ENCODE results near the gene RAB11FIP2. TPM values are rescaled to one million over a fixed set of nuclear protein-coding genes. Genes with fewer than 3 reads are reported as not detected.

RAB11FIP2 gene
- total and polyA plus RNA-seq, 2 of the 4 experiments (the other 2 are of a cell fraction): 3.6 to 16.1 TPM

GRCh38 chr10:118046395-118047156 lies at the start of gene RAB11FIP2 (continued):
- TF ChIP-seq CHD1 (IDR thresholded peaks at IDR 0.05; ENCODE audit: low read depth, low read length) (no peak), FOS (IDR thresholded peaks at IDR 0.05; ENCODE audit: low read depth, low read length) (no peak), NFE2L2 (IDR thresholded peaks at IDR 0.05; ENCODE audit: low read depth, low read length) (no peak), MXI1 (IDR thresholded peaks at IDR 0.05; ENCODE audit: borderline replicate concordance, low read depth, low read length) (peak; percentile 72)

DNA sequence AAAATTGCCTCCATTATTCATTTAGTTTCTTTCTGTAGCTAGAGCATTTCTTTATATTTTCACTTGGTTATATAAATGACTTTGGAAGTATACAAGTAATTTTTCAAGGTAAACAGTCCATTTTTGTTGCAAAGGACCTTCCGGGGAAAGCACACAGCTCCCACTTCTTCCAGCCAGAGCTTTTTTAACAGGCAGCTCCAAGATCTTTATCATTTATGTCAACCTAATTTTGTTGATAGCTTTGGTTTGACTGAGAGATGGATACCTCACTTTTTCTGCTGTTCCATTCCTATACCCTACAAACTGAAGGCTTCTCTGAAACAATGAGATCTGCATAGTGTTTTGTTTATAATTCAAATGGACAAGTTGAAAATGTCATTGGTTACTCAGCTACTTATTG lies 49.3 kb upstream of the RAB11FIP2 start:
- DNase-seq: no peak
- no peaks in the 10 kb centered on the region for H3K9me3 ChIP-seq (ENCODE audit: control insufficient read depth, insufficient read depth, low read length)
- WGBS, 2 experiments (ENCODE audit: extremely low coverage in 2 of 2, insufficient read length in 1 of 2): no CpG with 5 or more reads among the region's 1 CpG

More for the DNA sequence above, 49.3 kb upstream of the RAB11FIP2 start:
- in situ Hi-C loops (cut with MboI; ENCODE audit: low sequenced_read_pairs): no loop called here
- Histone ChIP-seq H3K9ac (ENCODE audit: low read depth, low read length) (no peak overlapping the region), H2AK5ac (ENCODE audit: low read depth, low read length) (no peak overlapping the region), H4K5ac (ENCODE audit: low read depth, low read length) (no peak overlapping the region), H2BK15ac (ENCODE audit: low read depth, low read length) (no peak overlapping the region), H3K4me1 (ENCODE audit: control insufficient read depth, insufficient read depth, low read length) (no peaks in the 10 kb centered on the region), H2BK120ac (ENCODE audit: low read depth, low read length) (no peak overlapping the region), H3K14ac (replicated peaks; ENCODE audit: low read depth, low read length) (no peak overlapping the region), H3K4me2 (ENCODE audit: low read depth, low read length) (no peak overlapping the region), H3K23ac (ENCODE audit: low read depth, low read length) (no peak overlapping the region), H3K4me3 (ENCODE audit: insufficient read depth, low read depth, low read length) (no peak overlapping the region), H3K36me3 (ENCODE audit: control insufficient read depth, insufficient read depth, low read length) (no peaks in the 10 kb centered on the region), H2AFZ (replicated peaks; ENCODE audit: low read length, poor library complexity) (no peak overlapping the region), H4K91ac (ENCODE audit: insufficient read depth, low read depth, low read length) (no peak overlapping the region), H3K79me1 (ENCODE audit: low read depth in 1 of 2, low read length in 2 of 2) (no peaks in the 10 kb centered on the region), H4K8ac (ENCODE audit: low read depth in 2 of 2, low read length in 2 of 2) (no peak overlapping the region), H2BK5ac (ENCODE audit: low read depth, low read length, poor library complexity, severe bottlenecking) (no peak overlapping the region), H2AK9ac (replicated peaks; ENCODE audit: low read depth, low read length, poor library complexity) (no peak overlapping the region), H3K9me1 (ENCODE audit: insufficient read depth, low read length) (no peaks in the 10 kb centered on the region), H3K27ac (ENCODE audit: insufficient read depth, low read length) (no peak overlapping the region), H2BK20ac (ENCODE audit: low read depth, low read length) (no peak overlapping the region), H4K20me1 (ENCODE audit: insufficient read depth, low read length) (no peaks in the 10 kb centered on the region), H3K4ac (ENCODE audit: low read depth, low read length) (no peak overlapping the region), H3K27me3 (ENCODE audit: control insufficient read depth, insufficient read depth, low read length) (no peaks in the 10 kb centered on the region), H3K56ac (ENCODE audit: extremely low read depth, insufficient read depth, low read length) (no peak overlapping the region), H3K18ac (ENCODE audit: low read depth, low read length) (no peak overlapping the region)
- intact Hi-C loops (cut with micrococcal nuclease): no loop called here
- CTCF ChIA-PET: no interaction called here
- dilution Hi-C loops (cut with HindIII; ENCODE audit: low sequenced_read_pairs, unreplicated experiment): no loop called here
- no TSS peak for BruUV-seq (replicated peaks)
- no peak for ATAC-seq (ENCODE audit: low read depth)
- POLR2A ChIA-PET (ENCODE audit: unreplicated experiment): no interaction called here
- TF ChIP-seq RAD21 (IDR thresholded peaks at IDR 0.05; ENCODE audit: low read length) (no peak), MAZ (IDR thresholded peaks at IDR 0.05; ENCODE audit: borderline replicate concordance, low read depth, low read length) (no peak), BHLHE40 (IDR thresholded peaks at IDR 0.05; ENCODE audit: low read depth, low read length) (no peak), RCOR1 (IDR thresholded peaks at IDR 0.05; ENCODE audit: insufficient replicate concordance, low read length) (no peak), MAFK (IDR thresholded peaks at IDR 0.05; ENCODE audit: low read depth, low read length) (no peak), FOS (IDR thresholded peaks at IDR 0.05; ENCODE audit: low read depth, low read length) (no peak), CEBPB (IDR thresholded peaks at IDR 0.05; ENCODE audit: low read depth, low read length) (no peak), NFE2L2 (IDR thresholded peaks at IDR 0.05; ENCODE audit: low read depth, low read length) (no peak), MXI1 (IDR thresholded peaks at IDR 0.05; ENCODE audit: borderline replicate concordance, low read depth, low read length) (no peak), CHD1 (IDR thresholded peaks at IDR 0.05; ENCODE audit: low read depth, low read length) (no peak)
- TF ChIP-seq, protein P1, sequence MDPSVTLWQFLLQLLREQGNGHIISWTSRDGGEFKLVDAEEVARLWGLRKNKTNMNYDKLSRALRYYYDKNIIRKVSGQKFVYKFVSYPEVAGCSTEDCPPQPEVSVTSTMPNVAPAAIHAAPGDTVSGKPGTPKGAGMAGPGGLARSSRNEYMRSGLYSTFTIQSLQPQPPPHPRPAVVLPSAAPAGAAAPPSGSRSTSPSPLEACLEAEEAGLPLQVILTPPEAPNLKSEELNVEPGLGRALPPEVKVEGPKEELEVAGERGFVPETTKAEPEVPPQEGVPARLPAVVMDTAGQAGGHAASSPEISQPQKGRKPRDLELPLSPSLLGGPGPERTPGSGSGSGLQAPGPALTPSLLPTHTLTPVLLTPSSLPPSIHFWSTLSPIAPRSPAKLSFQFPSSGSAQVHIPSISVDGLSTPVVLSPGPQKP (IDR thresholded peaks at IDR 0.05; ENCODE audit: borderline replicate concordance, low read depth, low read length): no peak
- TF ChIP-seq, protein P2, sequence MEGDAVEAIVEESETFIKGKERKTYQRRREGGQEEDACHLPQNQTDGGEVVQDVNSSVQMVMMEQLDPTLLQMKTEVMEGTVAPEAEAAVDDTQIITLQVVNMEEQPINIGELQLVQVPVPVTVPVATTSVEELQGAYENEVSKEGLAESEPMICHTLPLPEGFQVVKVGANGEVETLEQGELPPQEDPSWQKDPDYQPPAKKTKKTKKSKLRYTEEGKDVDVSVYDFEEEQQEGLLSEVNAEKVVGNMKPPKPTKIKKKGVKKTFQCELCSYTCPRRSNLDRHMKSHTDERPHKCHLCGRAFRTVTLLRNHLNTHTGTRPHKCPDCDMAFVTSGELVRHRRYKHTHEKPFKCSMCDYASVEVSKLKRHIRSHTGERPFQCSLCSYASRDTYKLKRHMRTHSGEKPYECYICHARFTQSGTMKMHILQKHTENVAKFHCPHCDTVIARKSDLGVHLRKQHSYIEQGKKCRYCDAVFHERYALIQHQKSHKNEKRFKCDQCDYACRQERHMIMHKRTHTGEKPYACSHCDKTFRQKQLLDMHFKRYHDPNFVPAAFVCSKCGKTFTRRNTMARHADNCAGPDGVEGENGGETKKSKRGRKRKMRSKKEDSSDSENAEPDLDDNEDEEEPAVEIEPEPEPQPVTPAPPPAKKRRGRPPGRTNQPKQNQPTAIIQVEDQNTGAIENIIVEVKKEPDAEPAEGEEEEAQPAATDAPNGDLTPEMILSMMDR (conservative IDR thresholded peaks at IDR 0.05; ENCODE audit: low read depth, low read length): no peak
